Endothelial cell of umbilical vein (primary cell): ENCODE measurements around the gene BPIFA1. TPM values are rescaled to one million over a fixed set of nuclear protein-coding genes. Genes with fewer than 3 reads are reported as not detected.

Experiments
- BruUV-seq: library from RNA; stranded (reverse); fragments of 400-500 nt; replicated peaks from 2 replicates; lab custom pipeline; 2021; lab: Mats Ljungman, UMichigan
- CTCF ChIA-PET: fragments of 300-600, 350-600 bp; sonication (Branson Sonifier 250); formaldehyde crosslinking; loops from one replicate; lab custom pipeline; 2021; ENCODE audit warnings: antibody characterized with exemption, inconsistent platforms; lab: Charles Lee
- POLR2A ChIA-PET: fragments of 300-600, 350-600 bp; sonication (Branson Sonifier 250); formaldehyde crosslinking; loops from one replicate; lab custom pipeline; 2021; ENCODE audit warnings: antibody characterized with exemption, inconsistent platforms; lab: Charles Lee
- DNase-seq: peaks from one replicate; pipeline ENCODE4 v3.0.0-alpha.2; 2011; ENCODE audit warnings: low read depth, low spot score
- FAIRE-seq: peaks from 2 replicates; lab custom pipeline; 2011; peaks lifted over from hg19 to GRCh38; lab: Jason Lieb, UNC
- H2AFZ ChIP-seq: 2 replicates; pipeline ENCODE4 v1.6.0; 2012; ENCODE audit warnings: low read depth, low read length, control low read depth, inconsistent platforms
- H3K27ac ChIP-seq: 2 replicates; pipeline ENCODE4 v1.5.1; 2011; ENCODE audit warnings: low read depth, mild to moderate bottlenecking, control low read depth, low read length, moderate library complexity; ENCODE audit not compliant: insufficient read depth
- H3K27me3 ChIP-seq, 2 experiments: 2 replicates each; pipeline versions ENCODE4 v1.6.0 to v1.6.1; 2011; ENCODE audit warnings: low read length in 2 of 2, mixed read lengths in 1 of 2; ENCODE audit not compliant: control insufficient read depth in 2 of 2, insufficient read depth in 2 of 2
- H3K36me3 ChIP-seq, 2 experiments: 2 replicates in 1 of 2; 3 replicates in 1 of 2; pipeline ENCODE4 v1.5.1; 2011; ENCODE audit warnings: low read length in 2 of 2, mild to moderate bottlenecking in 1 of 2, moderate library complexity in 1 of 2; ENCODE audit not compliant: control insufficient read depth in 2 of 2, insufficient read depth in 2 of 2; ENCODE audit errors: extremely low read depth in 1 of 2
- H3K4me1 ChIP-seq: 3 replicates; pipeline ENCODE4 v1.5.1; 2011; ENCODE audit warnings: mild to moderate bottlenecking, low read length; ENCODE audit not compliant: control insufficient read depth, insufficient read depth; ENCODE audit errors: extremely low read depth
- H3K4me2 ChIP-seq: 2 replicates; pipeline ENCODE4 v1.6.1; 2011; ENCODE audit warnings: low read length, control low read depth, mixed read lengths; ENCODE audit not compliant: insufficient read depth
- H3K4me3 ChIP-seq, 3 experiments: fragments of 200-600 bp in 1 of 3; sonication (generic), shearing (Covaris generic) in 1 of 3; replicated peaks in 1 of 3; 2 replicates each; pipeline ENCODE4 v1.5.1; 2011 to 2016; ENCODE audit warnings: control low read depth in 3 of 3, low read length in 3 of 3, mild to moderate bottlenecking in 2 of 3, inconsistent platforms in 1 of 3, low read depth in 1 of 3, moderate library complexity in 1 of 3; ENCODE audit not compliant: insufficient read depth in 1 of 3
- H3K79me2 ChIP-seq: 2 replicates; pipeline ENCODE4 v1.6.0; 2012; ENCODE audit warnings: low read length, inconsistent platforms; ENCODE audit not compliant: control insufficient read depth, insufficient read depth
- H3K9ac ChIP-seq: replicated peaks from 2 replicates; pipeline ENCODE3; 2011; ENCODE audit warnings: low read length, control low read depth; ENCODE audit not compliant: insufficient read depth; ENCODE audit errors: extremely low read depth
- H3K9me1 ChIP-seq: replicated peaks from 3 replicates; pipeline ENCODE4 v1.6.0; 2011; ENCODE audit warnings: mild to moderate bottlenecking, low read length; ENCODE audit not compliant: control insufficient read depth, insufficient read depth; ENCODE audit errors: extremely low read depth
- H3K9me3 ChIP-seq: replicated peaks from 2 replicates; pipeline ENCODE4 v1.5.1; 2012; ENCODE audit warnings: low read length, inconsistent platforms; ENCODE audit not compliant: control insufficient read depth, insufficient read depth
- H4K20me1 ChIP-seq: replicated peaks from 2 replicates; pipeline ENCODE3; 2011; ENCODE audit warnings: mild to moderate bottlenecking, low read length; ENCODE audit not compliant: control insufficient read depth, insufficient read depth; ENCODE audit errors: extremely low read depth
- EZH2 ChIP-seq: IDR thresholded peaks from 2 replicates; pipeline ENCODE4 v1.6.1; 2012; ENCODE audit warnings: borderline replicate concordance, low read depth, mild to moderate bottlenecking, moderate library complexity, low read length, inconsistent platforms; ENCODE audit not compliant: severe bottlenecking
- GATA2 ChIP-seq: IDR thresholded peaks from 2 replicates; pipeline ENCODE4 v1.7.0; 2011; ENCODE audit warnings: low read depth, mild to moderate bottlenecking, moderate library complexity, mixed read lengths, low read length; ENCODE audit not compliant: insufficient read length, insufficient read depth
- JUN ChIP-seq: IDR thresholded peaks from 2 replicates; pipeline ENCODE4 v1.6.1; 2011; ENCODE audit warnings: borderline replicate concordance, low read depth; ENCODE audit not compliant: insufficient read length, insufficient read depth
- MYC ChIP-seq: IDR thresholded peaks from one replicate; pipeline ENCODE4 v1.6.1; 2011; ENCODE audit warnings: mild to moderate bottlenecking, low read depth, low read length
- POLR2A ChIP-seq: IDR thresholded peaks from 2 replicates; pipeline ENCODE4 v1.6.1; 2012; ENCODE audit warnings: low read depth, mild to moderate bottlenecking, control low read depth, low read length
- POLR2AphosphoS5 ChIP-seq: IDR thresholded peaks from 2 replicates; pipeline ENCODE4 v1.6.1; 2012; ENCODE audit warnings: low read depth, mild to moderate bottlenecking, control low read depth, low read length, moderate library complexity; ENCODE audit not compliant: insufficient read depth
- dilution Hi-C: fragments of 300-500 bp; cut with MboI; formaldehyde crosslinking; loops from one replicate; pipeline ENCODE4 v1.15.0; 2019; ENCODE audit warnings: low sequenced_read_pairs; ENCODE audit not compliant: extremely low pct_ligation_motif_present
- intact Hi-C: fragments of 100-400 bp; cut with micrococcal nuclease; formaldehyde crosslinking; loops from one replicate; pipeline ENCODE4 v1.10.0; 2022
- polyA plus RNA-seq, 4 experiments: library from polyadenylated mRNA; depleted of rRNA in 3 of 4; stranded (reverse) in 3 of 4; unstranded in 1 of 4; fragments of >200 nt; gene quantifications; 2 replicates each; pipeline versions ENCODE4 v1.2.1 to v1.2.3, GENCODE V29; 2011 to 2012; ENCODE audit warnings: missing spikeins in 1 of 4
- total RNA-seq: library from RNA; stranded (reverse); gene quantifications from 2 replicates; pipeline ENCODE4 v1.2.3, GENCODE V29; 2021
- TF ChIP-seq, protein P1 (sequence below), 2 donors: IDR thresholded peaks; 1 replicate in 1 of 2; 2 replicates in 1 of 2; pipeline ENCODE4 v1.5.1; 2011; ENCODE audit warnings: low read length in 2 of 2, mild to moderate bottlenecking in 2 of 2, moderate library complexity in 2 of 2, control low read depth in 1 of 2, inconsistent platforms in 1 of 2, low read depth in 1 of 2; ENCODE audit not compliant: insufficient read depth in 1 of 2; ENCODE audit errors: extremely low read depth in 1 of 2
- TF ChIP-seq, protein P2 (sequence below): IDR thresholded peaks from 2 replicates; pipeline ENCODE4 v1.6.1; 2011; ENCODE audit not compliant: insufficient read depth, insufficient read length

The BPIFA1 gene
- total and polyA plus RNA-seq, 2 donors (not counting 3 experiments of a cell fraction or from before 2014, with no cell fraction given), result not detected

DNA sequence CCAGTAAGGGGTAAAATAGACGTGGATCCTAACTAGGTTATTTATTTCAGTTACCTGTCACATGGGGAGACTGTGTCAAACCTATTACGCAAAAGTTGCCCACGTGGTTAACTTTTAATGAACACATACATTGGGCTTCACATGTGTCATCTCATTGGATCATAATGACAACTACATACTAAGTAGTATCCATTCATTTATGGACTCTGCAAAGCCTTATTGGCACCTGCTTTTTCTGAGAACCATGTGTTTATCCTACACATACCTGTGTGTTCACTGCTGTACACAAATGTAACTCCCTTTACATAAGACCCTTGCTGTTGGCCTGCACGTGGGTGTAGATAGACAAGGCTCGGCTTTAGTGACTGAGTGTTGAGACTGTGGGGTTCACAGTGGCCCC is 5.1 kb downstream of the BPIFA1 start:
- DNase-seq, result no peak
- no peaks in the 10 kb centered on the region for H3K9me1 ChIP-seq
- no peak for TF ChIP-seq POLR2A
- TF ChIP-seq POLR2AphosphoS5, result no peak
- TF ChIP-seq GATA2, result no peak
- TF ChIP-seq, protein P1, sequence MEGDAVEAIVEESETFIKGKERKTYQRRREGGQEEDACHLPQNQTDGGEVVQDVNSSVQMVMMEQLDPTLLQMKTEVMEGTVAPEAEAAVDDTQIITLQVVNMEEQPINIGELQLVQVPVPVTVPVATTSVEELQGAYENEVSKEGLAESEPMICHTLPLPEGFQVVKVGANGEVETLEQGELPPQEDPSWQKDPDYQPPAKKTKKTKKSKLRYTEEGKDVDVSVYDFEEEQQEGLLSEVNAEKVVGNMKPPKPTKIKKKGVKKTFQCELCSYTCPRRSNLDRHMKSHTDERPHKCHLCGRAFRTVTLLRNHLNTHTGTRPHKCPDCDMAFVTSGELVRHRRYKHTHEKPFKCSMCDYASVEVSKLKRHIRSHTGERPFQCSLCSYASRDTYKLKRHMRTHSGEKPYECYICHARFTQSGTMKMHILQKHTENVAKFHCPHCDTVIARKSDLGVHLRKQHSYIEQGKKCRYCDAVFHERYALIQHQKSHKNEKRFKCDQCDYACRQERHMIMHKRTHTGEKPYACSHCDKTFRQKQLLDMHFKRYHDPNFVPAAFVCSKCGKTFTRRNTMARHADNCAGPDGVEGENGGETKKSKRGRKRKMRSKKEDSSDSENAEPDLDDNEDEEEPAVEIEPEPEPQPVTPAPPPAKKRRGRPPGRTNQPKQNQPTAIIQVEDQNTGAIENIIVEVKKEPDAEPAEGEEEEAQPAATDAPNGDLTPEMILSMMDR (IDR thresholded peaks at IDR 0.05; ENCODE audit: extremely low read depth in 1 of 2, insufficient read depth in 1 of 2, low read depth in 1 of 2, low read length in 2 of 2), result no peak
- TF ChIP-seq, protein P2, sequence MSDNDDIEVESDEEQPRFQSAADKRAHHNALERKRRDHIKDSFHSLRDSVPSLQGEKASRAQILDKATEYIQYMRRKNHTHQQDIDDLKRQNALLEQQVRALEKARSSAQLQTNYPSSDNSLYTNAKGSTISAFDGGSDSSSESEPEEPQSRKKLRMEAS, result no peak
- no peak for TF ChIP-seq JUN
- no peak for TF ChIP-seq EZH2
- no peak for TF ChIP-seq MYC
- no peak overlapping the region for H3K9ac ChIP-seq
- no peaks in the 10 kb centered on the region for H3K9me3 ChIP-seq
- H4K20me1 ChIP-seq, result no peaks in the 10 kb centered on the region
- dilution Hi-C loops (no loop called here), intact Hi-C loops (no loop called here)
- no peak overlapping the region for H3K27ac ChIP-seq
- ChIA-PET POLR2A (no interaction called here), CTCF (no interaction called here)
- H3K4me1 ChIP-seq, result no peaks in the 10 kb centered on the region
- no peaks in the 10 kb centered on the region for H3K36me3 ChIP-seq
- H3K4me3 ChIP-seq, result no peak overlapping the region
- no peak overlapping the region for H3K4me2 ChIP-seq
- no TSS peak for BruUV-seq
- FAIRE-seq, result no peak
- H3K27me3 ChIP-seq, result no peaks in the 10 kb centered on the region
- no peak overlapping the region for H2AFZ ChIP-seq
- H3K79me2 ChIP-seq, result no peaks in the 10 kb centered on the region
